Activated T-cell treated with anti-CD3 and anti-CD28 coated beads, Interleukin-2, amount 50 U/mL, for 4 hours (primary cell): Measurements from ENCODE around the gene HERC3. TPM values are rescaled to one million over a fixed set of nuclear protein-coding genes. Genes with fewer than 3 reads are reported as not detected.

Experiments used
- ATAC-seq, 2 donors: fragments of 200-7000 bp; cut with Tn5 transposase; one replicate each; pipeline ENCODE4 v1.10.0; 2021
- DNase-seq: peaks from one replicate; pipeline ENCODE4 v3.0.0-alpha.2; 2020
- H3K27me3 Mint-ChIP-seq: one replicate; pipeline ENCODE4 v1.8.0; 2021; ENCODE audit warnings: low read depth, mixed read lengths
- H3K36me3 Mint-ChIP-seq: one replicate; pipeline ENCODE4 v1.8.0; 2022; ENCODE audit warnings: mixed read lengths; ENCODE audit not compliant: insufficient read depth
- H3K4me1 Mint-ChIP-seq: one replicate; pipeline ENCODE4 v1.8.0; 2021; ENCODE audit warnings: low read depth, mixed read lengths
- H3K4me3 Mint-ChIP-seq: one replicate; pipeline ENCODE4 v1.8.0; 2021; ENCODE audit warnings: mild to moderate bottlenecking, moderate library complexity, mixed read lengths
- H3K9me3 Mint-ChIP-seq: one replicate; pipeline ENCODE4 v1.8.0; 2021; ENCODE audit warnings: mixed read lengths
- total RNA-seq, 3 donors: library from RNA; stranded (reverse); gene quantifications; one replicate each; pipeline ENCODE4 v1.2.1, GENCODE V29; 2021

Gene HERC3
- total RNA-seq, 3 donors from 2014 or later: 11.4 to 13.6 (median 13.3) TPM

GRCh38 chr4:88618782-88619485 is 26.7 kb downstream of the HERC3 start:
- ATAC-seq (no peak), DNase-seq (no peak)
- Mint-ChIP-seq H3K4me1 (peaks cover 62% of the 10 kb centered on the region), H3K36me3 (peaks cover 31% of the 10 kb centered on the region), H3K27me3 (no peaks in the 10 kb centered on the region), H3K4me3 (no peak overlapping the region), H3K9me3 (peaks cover 10% of the 10 kb centered on the region)

GRCh38 chr4:88619971-88620370 is 27.7 kb downstream of the HERC3 start:
- DNase-seq (no peak), ATAC-seq (no peak)
- peaks cover 39% of the 10 kb centered on the region for H3K36me3 Mint-ChIP-seq
- no peak overlapping the region for H3K4me3 Mint-ChIP-seq
- peaks cover 16% of the 10 kb centered on the region for H3K9me3 Mint-ChIP-seq
- no peaks in the 10 kb centered on the region for H3K27me3 Mint-ChIP-seq
- H3K4me1 Mint-ChIP-seq: peaks cover 52% of the 10 kb centered on the region

- peaks cover 49% of the 10 kb centered on the region for H3K4me1 Mint-ChIP-seq
Observed at GRCh38 chr4:88621763-88622327, 29.6 kb downstream of the HERC3 start.

GRCh38 chr4:88623097-88623496 is 30.8 kb downstream of the HERC3 start:
- H3K27me3 Mint-ChIP-seq: no peaks in the 10 kb centered on the region
- H3K4me3 Mint-ChIP-seq: no peak overlapping the region
- H3K36me3 Mint-ChIP-seq: peaks cover 38% of the 10 kb centered on the region
- peaks cover 16% of the 10 kb centered on the region for H3K9me3 Mint-ChIP-seq
- peak; percentile 52 to 53 for ATAC-seq
- DNase-seq: no peak
- H3K4me1 Mint-ChIP-seq: peaks cover 41% of the 10 kb centered on the region

More at GRCh38 chr4:88621763-88622327, 29.6 kb downstream of the HERC3 start:
- DNase-seq (no peak), ATAC-seq (peak; percentile 21 to 51)
- no peak overlapping the region for H3K4me3 Mint-ChIP-seq
- H3K9me3 Mint-ChIP-seq: peaks cover 16% of the 10 kb centered on the region
- peaks cover 38% of the 10 kb centered on the region for H3K36me3 Mint-ChIP-seq
- no peaks in the 10 kb centered on the region for H3K27me3 Mint-ChIP-seq

GRCh38 chr4:88628746-88629145 is 36.5 kb downstream of the HERC3 start:
- H3K27me3 Mint-ChIP-seq: no peaks in the 10 kb centered on the region
- DNase-seq: no peak
- H3K4me3 Mint-ChIP-seq: no peak overlapping the region
- H3K36me3 Mint-ChIP-seq: peaks cover 25% of the 10 kb centered on the region
- no peak for ATAC-seq
- peaks cover 16% of the 10 kb centered on the region for H3K9me3 Mint-ChIP-seq
- peaks cover 13% of the 10 kb centered on the region for H3K4me1 Mint-ChIP-seq

GRCh38 chr4:88629826-88630225 is 37.5 kb downstream of the HERC3 start:
- ATAC-seq (no peak), DNase-seq (no peak)
- no peak overlapping the region for H3K4me3 Mint-ChIP-seq
- H3K9me3 Mint-ChIP-seq: peaks cover 8% of the 10 kb centered on the region
- H3K4me1 Mint-ChIP-seq: peaks cover 12% of the 10 kb centered on the region
- H3K27me3 Mint-ChIP-seq: no peaks in the 10 kb centered on the region
- H3K36me3 Mint-ChIP-seq: peaks cover 17% of the 10 kb centered on the region

GRCh38 chr4:88630756-88631155 is 38.5 kb downstream of the HERC3 start:
- ATAC-seq (peak in 1 of 2 donors; percentile 76), DNase-seq (no peak)
- Mint-ChIP-seq H3K27me3 (no peaks in the 10 kb centered on the region), H3K36me3 (peaks cover 18% of the 10 kb centered on the region), H3K4me3 (no peak overlapping the region), H3K9me3 (peaks cover 8% of the 10 kb centered on the region), H3K4me1 (peaks cover 13% of the 10 kb centered on the region)

- no peak for ATAC-seq
Observed at GRCh38 chr4:88643932-88644331, 51.7 kb downstream of the HERC3 start.

GRCh38 chr4:88645994-88646393 is 53.7 kb downstream of the HERC3 start:
- Mint-ChIP-seq H3K9me3 (no peaks in the 10 kb centered on the region), H3K4me3 (no peak overlapping the region), H3K36me3 (peaks cover 5% of the 10 kb centered on the region), H3K4me1 (peaks cover 62% of the 10 kb centered on the region), H3K27me3 (no peaks in the 10 kb centered on the region)
- ATAC-seq (peak in 1 of 2 donors; percentile 48), DNase-seq (no peak)

More at GRCh38 chr4:88643932-88644331, 51.7 kb downstream of the HERC3 start:
- H3K36me3 Mint-ChIP-seq: peaks cover 3% of the 10 kb centered on the region
- DNase-seq: no peak
- H3K9me3 Mint-ChIP-seq: no peaks in the 10 kb centered on the region
- no peak overlapping the region for H3K4me3 Mint-ChIP-seq
- no peaks in the 10 kb centered on the region for H3K27me3 Mint-ChIP-seq
- peaks cover 56% of the 10 kb centered on the region for H3K4me1 Mint-ChIP-seq

- peaks cover 5% of the 10 kb centered on the region for H3K36me3 Mint-ChIP-seq
- no peak for DNase-seq
- H3K9me3 Mint-ChIP-seq: no peaks in the 10 kb centered on the region
- peak in 1 of 2 donors; percentile 32 for ATAC-seq
- H3K27me3 Mint-ChIP-seq: no peaks in the 10 kb centered on the region
- peaks cover 56% of the 10 kb centered on the region for H3K4me1 Mint-ChIP-seq
- no peak overlapping the region for H3K4me3 Mint-ChIP-seq
Observed at GRCh38 chr4:88646528-88647280, 54.4 kb downstream of the HERC3 start.

GRCh38 chr4:88649716-88650115 is 57.4 kb downstream of the HERC3 start:
- H3K4me1 Mint-ChIP-seq: peaks cover 63% of the 10 kb centered on the region
- no peaks in the 10 kb centered on the region for H3K27me3 Mint-ChIP-seq
- ATAC-seq (no peak), DNase-seq (no peak)
- H3K4me3 Mint-ChIP-seq: no peak overlapping the region
- H3K36me3 Mint-ChIP-seq: peaks cover 10% of the 10 kb centered on the region
- no peaks in the 10 kb centered on the region for H3K9me3 Mint-ChIP-seq

GRCh38 chr4:88653371-88653946 is 61.2 kb downstream of the HERC3 start:
- peaks cover 29% of the 10 kb centered on the region for H3K36me3 Mint-ChIP-seq
- no peak for ATAC-seq
- H3K4me1 Mint-ChIP-seq: peaks cover 31% of the 10 kb centered on the region

GRCh38 chr4:88655226-88655625 is 62.9 kb downstream of the HERC3 start:
- ATAC-seq (no peak), DNase-seq (no peak)
- no peak overlapping the region for H3K4me3 Mint-ChIP-seq
- H3K9me3 Mint-ChIP-seq: no peaks in the 10 kb centered on the region
- peaks cover 24% of the 10 kb centered on the region for H3K4me1 Mint-ChIP-seq
- no peaks in the 10 kb centered on the region for H3K27me3 Mint-ChIP-seq
- peaks cover 26% of the 10 kb centered on the region for H3K36me3 Mint-ChIP-seq

More at GRCh38 chr4:88653371-88653946, 61.2 kb downstream of the HERC3 start:
- Mint-ChIP-seq H3K9me3 (no peaks in the 10 kb centered on the region), H3K27me3 (no peaks in the 10 kb centered on the region), H3K4me3 (no peak overlapping the region)
- no peak for DNase-seq
